Activated naive CD4-positive, alpha-beta T cell treated with anti-CD3 and anti-CD28 coated beads, Interleukin-2, amount 10 ng/mL, durations not matched to agents 7 days and 5 days (primary cell): ENCODE measurements around the gene AP1G1.
"Not testable (repeated sequence)": the region's sequence is repeated elsewhere in the genome, so short reads cannot be mapped to it uniquely, and the experiment has no call there.

Experiments
- CTCF ChIA-PET: fragments of 350-600 bp; sonication (Branson Sonifier 250); formaldehyde crosslinking; loops from one replicate; lab custom pipeline; 2021; ENCODE audit warnings: antibody characterized with exemption; lab: Charles Lee
- DNase-seq: peaks from one replicate; pipeline ENCODE4 v3.0.0-alpha.2; 2020
- H3K27ac Mint-ChIP-seq: one replicate; pipeline ENCODE4 v1.8.0; 2021; ENCODE audit warnings: mild to moderate bottlenecking, moderate library complexity, mixed read lengths
- H3K27me3 Mint-ChIP-seq: one replicate; pipeline ENCODE4 v1.8.0; 2021; ENCODE audit warnings: mild to moderate bottlenecking, mixed read lengths
- H3K36me3 Mint-ChIP-seq: one replicate; pipeline ENCODE4 v1.8.0; 2021; ENCODE audit warnings: mixed read lengths
- H3K4me1 Mint-ChIP-seq: one replicate; pipeline ENCODE4 v1.8.0; 2021; ENCODE audit warnings: mixed read lengths
- H3K4me3 Mint-ChIP-seq: one replicate; pipeline ENCODE4 v1.8.0; 2021; ENCODE audit warnings: mild to moderate bottlenecking, moderate library complexity, mixed read lengths
- H3K9me3 Mint-ChIP-seq: one replicate; pipeline ENCODE4 v1.8.0; 2021; ENCODE audit warnings: mixed read lengths

AP1G1 gene

DNA sequence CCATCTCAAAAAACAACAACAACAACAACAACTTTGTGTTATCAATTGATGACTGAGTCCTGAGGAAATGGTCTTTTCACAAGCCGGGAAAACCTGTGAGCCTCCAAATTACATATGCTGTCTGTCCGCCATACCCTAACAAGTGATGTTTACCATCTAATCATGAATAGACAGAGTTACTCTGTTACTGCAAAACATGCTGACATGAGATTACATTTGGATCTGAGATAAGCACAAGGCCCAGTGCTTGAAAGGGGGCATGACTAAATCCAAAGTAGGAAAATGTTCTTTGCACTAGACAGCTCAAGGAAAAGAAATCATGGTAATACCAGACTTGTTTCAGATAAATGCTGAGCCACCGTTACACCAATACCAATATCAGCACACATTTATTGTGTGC lies 28.5 kb upstream of the AP1G1 start:
- peaks cover 8% of the 10 kb centered on the region for H3K4me1 Mint-ChIP-seq
- no peak for DNase-seq
- H3K36me3 Mint-ChIP-seq: no peaks in the 10 kb centered on the region
- no peak overlapping the region for H3K27ac Mint-ChIP-seq
- H3K9me3 Mint-ChIP-seq: no peaks in the 10 kb centered on the region
- H3K27me3 Mint-ChIP-seq: peaks cover under 1% of the 10 kb centered on the region
- CTCF ChIA-PET: no interaction called here
- no peak overlapping the region for H3K4me3 Mint-ChIP-seq

DNA sequence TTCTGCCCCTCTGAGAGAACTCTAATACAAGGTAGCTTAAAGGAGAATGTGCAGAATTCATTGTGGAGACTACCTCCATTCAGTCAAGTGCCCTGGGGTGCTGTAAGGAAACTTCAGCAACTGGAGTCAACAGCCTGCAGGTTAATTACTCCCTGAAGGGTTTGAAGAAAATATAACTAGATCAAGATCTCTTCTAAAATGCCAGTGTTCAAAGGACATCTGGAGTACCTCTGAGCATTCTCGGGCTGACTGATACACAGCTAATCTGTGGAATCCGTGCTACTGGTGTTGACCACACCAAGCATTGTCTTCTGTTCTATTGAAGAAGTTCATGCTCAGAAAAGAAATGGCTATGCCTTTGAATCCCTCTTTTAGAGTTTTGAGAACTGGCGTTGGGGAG lies 25.7 kb upstream of the AP1G1 start:
- Mint-ChIP-seq H3K36me3 (no peaks in the 10 kb centered on the region), H3K27me3 (peaks cover 4% of the 10 kb centered on the region), H3K4me3 (no peak overlapping the region), H3K9me3 (no peaks in the 10 kb centered on the region), H3K4me1 (peaks cover 5% of the 10 kb centered on the region), H3K27ac (no peak overlapping the region)
- CTCF ChIA-PET: interaction anchor here (0.7 kb wide), 1 partner anchor 10 kb away, joined by 3 read pairs; no protein-coding TSS in a partner anchor
- DNase-seq: no peak

DNA sequence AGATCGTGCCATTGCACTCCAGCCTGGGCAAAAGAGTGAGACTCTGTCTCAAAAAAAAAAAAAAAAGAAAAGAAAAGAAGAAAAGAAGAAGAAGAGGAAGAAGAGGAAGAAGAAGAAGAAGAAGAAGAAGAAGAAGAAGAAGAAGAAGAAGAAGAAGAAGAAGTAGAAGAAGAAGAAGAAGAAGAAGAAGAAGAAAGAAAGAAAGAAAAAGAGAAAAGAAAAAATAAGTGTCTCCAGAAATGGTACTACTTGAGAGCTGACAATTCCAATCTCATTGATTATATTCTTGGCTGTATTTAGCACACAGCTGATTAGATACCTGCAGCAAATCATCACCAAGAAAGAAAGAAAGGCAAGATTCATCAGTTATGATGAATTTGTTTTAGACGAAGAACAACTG lies 23.5 kb upstream of the AP1G1 start:
- H3K4me3 Mint-ChIP-seq, DNase-seq, CTCF ChIA-PET, H3K4me1 Mint-ChIP-seq, H3K27me3 Mint-ChIP-seq, H3K9me3 Mint-ChIP-seq, H3K36me3 Mint-ChIP-seq, H3K27ac Mint-ChIP-seq: not testable (repeated sequence)

- H3K36me3 Mint-ChIP-seq, H3K4me1 Mint-ChIP-seq, H3K4me3 Mint-ChIP-seq, H3K27me3 Mint-ChIP-seq, H3K27ac Mint-ChIP-seq, H3K9me3 Mint-ChIP-seq, DNase-seq: not testable (repeated sequence)
- CTCF ChIA-PET: interaction anchor here (1.5 kb wide), 1 partner anchor 50 kb away, joined by 7 read pairs; no protein-coding TSS in a partner anchor
Measured at GRCh38 chr16:71831698-71832097, 23.1 kb upstream of the AP1G1 start.

DNA sequence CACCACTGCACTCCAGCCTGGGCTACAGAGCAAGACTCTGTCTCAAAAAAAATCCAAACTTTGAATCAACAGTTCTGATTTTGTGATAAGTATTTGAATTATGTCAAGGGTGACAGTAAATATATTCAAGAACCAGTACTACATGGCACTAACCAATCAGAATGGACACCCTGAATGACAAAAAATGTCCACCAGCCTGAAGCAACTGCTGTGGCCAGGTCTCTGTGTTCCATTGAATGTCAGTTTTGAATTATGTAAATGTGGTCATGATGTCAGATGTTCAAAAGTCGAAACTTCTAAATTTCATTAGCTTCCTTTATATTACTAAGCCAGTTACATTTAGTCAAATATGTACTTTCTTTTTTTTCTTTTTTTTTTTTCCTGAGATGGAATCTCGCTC lies 21.7 kb upstream of the AP1G1 start:
- Mint-ChIP-seq H3K9me3 (no peaks in the 10 kb centered on the region), H3K27me3 (peaks cover 4% of the 10 kb centered on the region), H3K4me1 (peaks cover 10% of the 10 kb centered on the region), H3K36me3 (peaks cover 2% of the 10 kb centered on the region), H3K27ac (no peak overlapping the region), H3K4me3 (no peak overlapping the region)
- DNase-seq: no peak
- CTCF ChIA-PET: interaction anchor here (0.8 to 1.5 kb wide), 2 partner anchors 52 to 131 kb away, joined by 3 to 7 read pairs; no protein-coding TSS in a partner anchor

DNA sequence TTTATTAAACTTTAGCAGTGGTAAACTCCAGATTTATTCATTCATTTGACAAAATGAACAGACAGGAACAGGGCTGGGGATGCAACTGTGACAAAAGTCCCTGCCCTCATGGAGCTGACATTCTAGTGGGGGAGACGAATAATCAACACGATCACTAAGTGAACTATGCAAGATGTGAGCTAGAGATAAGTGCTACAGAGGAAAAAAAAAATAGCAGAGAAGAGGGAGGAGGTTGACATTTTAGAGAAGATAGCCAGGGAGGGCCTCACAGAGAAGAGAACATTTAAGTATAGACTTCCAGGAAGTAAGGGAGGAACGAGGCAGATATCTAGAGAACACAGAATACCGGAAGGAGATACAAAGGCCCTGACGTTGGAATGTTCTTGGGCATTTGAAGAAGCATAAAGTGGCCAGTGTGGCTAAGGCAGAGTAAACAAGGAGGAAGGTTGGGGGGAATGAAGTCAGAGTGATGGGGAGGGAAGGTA lies 17.9 kb upstream of the AP1G1 start:
- H3K36me3 Mint-ChIP-seq: peaks cover 2% of the 10 kb centered on the region
- H3K27ac Mint-ChIP-seq: no peak overlapping the region
- DNase-seq: no peak
- CTCF ChIA-PET: no interaction called here
- H3K4me3 Mint-ChIP-seq: no peak overlapping the region
- peaks cover 5% of the 10 kb centered on the region for H3K4me1 Mint-ChIP-seq
- H3K27me3 Mint-ChIP-seq: no peaks in the 10 kb centered on the region
- H3K9me3 Mint-ChIP-seq: no peaks in the 10 kb centered on the region

DNA sequence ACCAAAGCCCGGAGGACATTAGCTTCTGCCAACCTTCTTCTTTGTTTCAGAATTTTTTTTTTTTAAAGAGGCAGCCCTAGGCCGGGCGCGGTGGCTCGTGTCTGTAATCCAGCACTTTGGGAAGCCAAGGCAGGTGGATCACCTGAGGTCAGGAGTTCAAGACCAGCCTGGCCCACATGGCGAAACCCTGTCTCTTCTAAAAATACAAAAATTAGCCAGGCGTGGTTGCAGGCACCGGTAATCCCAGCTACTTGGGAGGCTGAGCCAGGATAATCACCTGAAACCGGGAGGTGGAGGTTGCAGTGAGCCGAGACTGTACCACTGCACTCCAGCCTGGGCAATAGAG lies 8.5 kb upstream of the AP1G1 start:
- not testable (repeated sequence) for H3K36me3 Mint-ChIP-seq, H3K9me3 Mint-ChIP-seq, H3K27me3 Mint-ChIP-seq, H3K4me3 Mint-ChIP-seq, H3K27ac Mint-ChIP-seq, DNase-seq, H3K4me1 Mint-ChIP-seq
- CTCF ChIA-PET: interaction anchor here (1.3 kb wide), 1 partner anchor 64 kb away, joined by 5 read pairs; no protein-coding TSS in a partner anchor

DNA sequence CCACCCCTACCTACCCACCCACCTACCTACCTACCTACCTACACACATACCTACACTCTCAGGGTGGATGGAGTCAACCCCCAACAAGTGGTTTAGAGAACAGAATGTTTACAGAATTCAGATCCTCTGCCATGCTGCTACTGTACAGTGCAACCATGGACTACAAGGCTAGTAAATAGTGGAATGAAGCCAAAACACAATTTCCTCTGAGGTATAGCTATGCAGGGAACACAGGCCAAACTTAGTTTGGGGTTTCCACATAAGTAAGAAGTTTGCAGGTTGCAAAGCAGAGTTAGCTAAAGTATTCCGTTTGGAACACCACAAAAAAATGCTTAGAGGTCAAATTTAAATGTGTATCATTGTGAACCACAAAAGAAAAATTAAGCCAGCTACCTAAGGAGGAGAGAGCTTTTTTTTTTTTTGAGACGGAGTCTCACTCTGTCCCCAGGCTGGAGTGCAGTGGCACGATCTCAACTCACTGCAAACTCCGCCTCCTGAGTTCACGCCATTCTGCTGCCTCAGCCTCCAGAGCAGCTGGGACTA lies 2.7 kb upstream of the AP1G1 start:
- no peak overlapping the region for H3K4me3 Mint-ChIP-seq
- peaks cover 7% of the 10 kb centered on the region for H3K36me3 Mint-ChIP-seq
- no peaks in the 10 kb centered on the region for H3K9me3 Mint-ChIP-seq
- CTCF ChIA-PET: interaction anchor here (0.7 to 1.5 kb wide), 3 partner anchors 71 to 201 kb away, joined by 3 to 4 read pairs (median 3); no protein-coding TSS in a partner anchor
- peaks cover 29% of the 10 kb centered on the region for H3K4me1 Mint-ChIP-seq
- no peak overlapping the region for H3K27ac Mint-ChIP-seq
- DNase-seq: no peak
- peaks cover 8% of the 10 kb centered on the region for H3K27me3 Mint-ChIP-seq

DNA sequence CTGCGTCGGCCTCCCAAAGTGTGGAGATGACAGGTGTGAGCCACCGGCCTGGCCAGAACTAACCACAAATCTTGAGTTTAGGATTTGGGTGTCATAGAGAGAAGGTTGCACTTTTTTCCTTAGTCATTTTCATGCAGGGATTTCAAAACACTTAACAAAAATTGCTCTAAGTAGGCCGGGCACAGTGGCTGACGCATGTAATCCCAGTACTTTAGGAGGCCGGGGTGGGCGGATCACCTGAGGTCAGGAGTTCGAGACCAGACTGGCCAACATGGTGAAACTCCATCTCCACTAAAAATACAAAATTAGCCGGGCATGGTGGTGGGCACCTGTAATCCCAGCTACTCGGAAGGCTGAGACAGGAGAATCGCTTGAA lies 1.5 kb upstream of the AP1G1 start:
- CTCF ChIA-PET, H3K9me3 Mint-ChIP-seq, H3K27me3 Mint-ChIP-seq, DNase-seq, H3K36me3 Mint-ChIP-seq: not testable (repeated sequence)
- peak overlapping the region; percentile 100 for H3K27ac Mint-ChIP-seq
- peaks cover 32% of the 10 kb centered on the region for H3K4me1 Mint-ChIP-seq
- peak overlapping the region; percentile 94 for H3K4me3 Mint-ChIP-seq

- peak overlapping the region; percentile 100 for H3K27ac Mint-ChIP-seq
- CTCF ChIA-PET: interaction anchor here (0.9 to 1.2 kb wide), 2 partner anchors 74 kb away, joined by 4 to 8 read pairs; no protein-coding TSS in a partner anchor
- peaks cover 35% of the 10 kb centered on the region for H3K4me1 Mint-ChIP-seq
- peaks cover 8% of the 10 kb centered on the region for H3K27me3 Mint-ChIP-seq
- DNase-seq: no peak
- no peaks in the 10 kb centered on the region for H3K9me3 Mint-ChIP-seq
- H3K4me3 Mint-ChIP-seq: peak overlapping the region; percentile 94
- peaks cover 12% of the 10 kb centered on the region for H3K36me3 Mint-ChIP-seq
Measured at GRCh38 chr16:71807905-71808592, 585 bp downstream of the AP1G1 start.

DNA sequence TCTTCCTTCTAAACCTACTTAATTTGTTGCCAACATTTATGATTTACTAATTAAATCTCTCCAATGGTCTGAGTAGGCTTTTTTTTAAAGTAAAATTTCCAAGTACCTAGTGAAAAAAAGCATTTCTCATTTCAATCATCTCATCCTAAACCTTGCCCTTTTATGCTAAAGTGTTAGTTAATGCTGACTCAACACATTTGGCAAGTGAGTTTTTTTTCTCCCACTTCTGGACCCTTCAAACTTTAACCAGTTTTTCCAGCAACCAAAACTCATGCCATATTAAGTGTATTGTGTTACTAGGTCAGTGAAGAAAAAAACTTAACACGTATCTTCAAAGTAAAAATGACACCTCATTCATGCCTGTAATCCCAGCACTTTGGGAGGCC lies 5.3 kb downstream of the AP1G1 start:
- H3K9me3 Mint-ChIP-seq: no peaks in the 10 kb centered on the region
- H3K4me3 Mint-ChIP-seq: no peak overlapping the region
- no peak for DNase-seq
- CTCF ChIA-PET: interaction anchor here (0.9 to 2.0 kb wide), 2 partner anchors 79 to 158 kb away, joined by 3 to 6 read pairs; no protein-coding TSS in a partner anchor
- peaks cover 16% of the 10 kb centered on the region for H3K36me3 Mint-ChIP-seq
- no peak overlapping the region for H3K27ac Mint-ChIP-seq
- H3K27me3 Mint-ChIP-seq: no peaks in the 10 kb centered on the region
- peaks cover 24% of the 10 kb centered on the region for H3K4me1 Mint-ChIP-seq

DNA sequence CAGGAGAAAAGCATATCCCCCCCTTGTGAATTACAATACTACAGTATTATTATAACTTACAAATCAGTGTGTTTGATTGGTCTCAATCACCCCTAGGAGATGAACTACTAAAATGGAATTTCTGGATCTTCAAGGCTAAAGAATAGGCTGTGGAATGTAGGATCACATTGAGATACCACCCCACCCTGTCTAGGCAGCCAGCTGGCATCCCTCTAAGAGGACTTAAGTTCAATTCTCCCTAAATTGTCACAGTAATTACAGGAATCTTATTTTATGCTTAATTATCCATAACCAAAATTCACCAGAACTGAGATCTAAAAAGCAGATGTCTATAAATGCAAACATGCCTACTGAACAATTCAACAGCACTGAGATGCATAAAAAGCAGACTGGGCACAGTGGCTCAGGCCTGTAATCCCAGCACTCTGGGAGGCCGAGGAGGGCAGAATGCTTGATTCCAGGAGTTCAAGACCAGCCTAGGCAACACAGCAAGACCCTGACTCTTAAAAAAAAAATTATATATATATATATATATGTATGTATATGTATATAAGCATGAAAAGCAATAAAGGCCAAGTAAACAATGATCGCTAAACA lies 12.0 kb downstream of the AP1G1 start:
- Mint-ChIP-seq H3K27me3 (no peaks in the 10 kb centered on the region), H3K27ac (no peak overlapping the region), H3K4me3 (no peak overlapping the region), H3K36me3 (peaks cover 20% of the 10 kb centered on the region), H3K9me3 (no peaks in the 10 kb centered on the region), H3K4me1 (peaks cover 39% of the 10 kb centered on the region)
- DNase-seq: no peak
- CTCF ChIA-PET: no interaction called here

DNA sequence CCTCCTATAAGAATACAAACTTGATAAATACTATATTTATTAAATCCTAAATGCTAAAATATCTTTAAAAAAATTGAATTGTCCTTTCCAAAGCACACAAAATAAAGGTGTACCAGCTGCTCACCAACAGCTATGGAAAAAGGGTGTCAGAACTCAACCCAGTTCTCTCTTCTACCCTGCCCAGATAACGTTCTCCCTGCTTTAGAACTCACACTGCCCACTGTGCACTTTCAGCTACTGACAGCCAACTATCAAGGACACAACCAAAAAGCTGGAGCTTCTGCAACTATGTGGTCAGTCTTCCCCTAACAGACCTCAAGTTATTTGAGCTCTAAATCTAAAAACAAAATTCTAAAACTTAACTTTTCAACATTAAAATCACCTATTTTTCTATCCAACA lies 13.7 kb downstream of the AP1G1 start:
- peaks cover 17% of the 10 kb centered on the region for H3K36me3 Mint-ChIP-seq
- H3K4me3 Mint-ChIP-seq: no peak overlapping the region
- no peak for DNase-seq
- H3K27me3 Mint-ChIP-seq: no peaks in the 10 kb centered on the region
- peaks cover 47% of the 10 kb centered on the region for H3K4me1 Mint-ChIP-seq
- H3K27ac Mint-ChIP-seq: no peak overlapping the region
- CTCF ChIA-PET: interaction anchor here (1.5 kb wide), 1 partner anchor 10 kb away, joined by 4 read pairs; no protein-coding TSS in a partner anchor
- no peaks in the 10 kb centered on the region for H3K9me3 Mint-ChIP-seq

DNA sequence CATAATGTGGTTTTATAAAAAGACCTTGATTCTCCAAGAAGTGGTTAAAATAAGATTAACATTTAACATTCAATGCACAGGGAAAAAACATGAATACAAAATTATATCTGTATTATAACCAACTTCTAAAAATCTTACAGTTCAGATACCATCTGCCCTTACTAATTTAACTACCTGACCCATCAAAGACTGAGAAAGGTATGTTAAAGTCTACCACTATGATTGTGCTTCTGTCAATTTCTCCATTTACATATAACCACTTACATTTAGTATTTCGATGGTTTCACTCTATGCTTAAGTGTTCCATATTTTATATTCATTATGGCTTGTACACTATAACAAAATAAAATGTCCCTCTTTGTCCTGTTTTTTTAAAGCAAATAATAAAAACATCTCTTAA lies 14.6 kb downstream of the AP1G1 start:
- CTCF ChIA-PET: no interaction called here
- peaks cover 22% of the 10 kb centered on the region for H3K36me3 Mint-ChIP-seq
- H3K4me1 Mint-ChIP-seq: peaks cover 47% of the 10 kb centered on the region
- H3K4me3 Mint-ChIP-seq: no peak overlapping the region
- no peak for DNase-seq
- H3K27ac Mint-ChIP-seq: no peak overlapping the region
- no peaks in the 10 kb centered on the region for H3K27me3 Mint-ChIP-seq
- H3K9me3 Mint-ChIP-seq: no peaks in the 10 kb centered on the region
